ENCODE data around the gene RHOF.

RHOF gene

GRCh38 chr12:121819212-121819949 is 25.9 kb upstream of the RHOF start:
- no peak for DNase-seq (ENCODE audit: low read depth, low spot score)

GRCh38 chr12:121817648-121818043 is 24.2 kb upstream of the RHOF start:
- DNase-seq (ENCODE audit: low read depth, low spot score) = no peak

- DNase-seq (ENCODE audit: low read depth, low spot score) = no peak
These were observed 23.6 kb upstream of the RHOF start for GRCh38 chr12:121816925-121817647.

GRCh38 chr12:121815263-121815662 is 21.8 kb upstream of the RHOF start:
- no peak for DNase-seq (ENCODE audit: low read depth, low spot score)

- DNase-seq (ENCODE audit: low read depth, low spot score) = no peak
These were observed 21.1 kb upstream of the RHOF start for GRCh38 chr12:121814429-121815119.

GRCh38 chr12:121813951-121814350 is 20.5 kb upstream of the RHOF start:
- DNase-seq (ENCODE audit: low read depth, low spot score) = no peak

- DNase-seq (ENCODE audit: low read depth, low spot score) = no peak
These were observed 19.7 kb upstream of the RHOF start for GRCh38 chr12:121812921-121813896.

GRCh38 chr12:121812320-121812871 is 18.9 kb upstream of the RHOF start:
- no peak for DNase-seq (ENCODE audit: low read depth, low spot score)

GRCh38 chr12:121811434-121812319 is 18.2 kb upstream of the RHOF start:
- no peak for DNase-seq (ENCODE audit: low read depth, low spot score)

GRCh38 chr12:121810833-121811433 is 17.4 kb upstream of the RHOF start:
- DNase-seq (ENCODE audit: low read depth, low spot score) = no peak

- DNase-seq (ENCODE audit: low read depth, low spot score) = no peak
These were observed 16.8 kb upstream of the RHOF start for GRCh38 chr12:121810234-121810817.

GRCh38 chr12:121809712-121810116 is 16.2 kb upstream of the RHOF start:
- DNase-seq (ENCODE audit: low read depth, low spot score) = no peak

GRCh38 chr12:121808623-121809022 is 15.1 kb upstream of the RHOF start:
- no peak for DNase-seq (ENCODE audit: low read depth, low spot score)

GRCh38 chr12:121807642-121808347 is 14.3 kb upstream of the RHOF start:
- no peak for DNase-seq (ENCODE audit: low read depth, low spot score)

- no peak for DNase-seq (ENCODE audit: low read depth, low spot score)
These were observed 13.3 kb upstream of the RHOF start for GRCh38 chr12:121806546-121807423.

GRCh38 chr12:121806009-121806545 is 12.6 kb upstream of the RHOF start:
- DNase-seq (ENCODE audit: low read depth, low spot score) = no peak

Measured in iPS DF 19.7 (cell line).